ENCODE measurements around the gene HINFP. TPM values are rescaled to one million over a fixed set of nuclear protein-coding genes. Genes with fewer than 3 reads are reported as not detected.

The HINFP gene
- total RNA-seq, 1 experiment from 2014 or later, result 42.4 TPM

- no peak overlapping the region for H3K18ac ChIP-seq (ENCODE audit: insufficient read length, low read depth, low read length)
- no peaks in the 10 kb centered on the region for H4K20me1 ChIP-seq (ENCODE audit: control insufficient read depth, insufficient read depth, insufficient read length)
- H3K27ac ChIP-seq (ENCODE audit: insufficient read length, low read depth, low read length), result no peak overlapping the region
- Mint-ChIP-seq H3K4me1 (peaks cover 20 to 27% of the 10 kb centered on the region in 2 experiments), H3K9me3 (no peaks in the 10 kb centered on the region; a peak in 1 of 5 replicates), H3K4me3 (no peak overlapping the region), H3K36me3 (ENCODE audit: insufficient read depth in 1 of 3, low read depth in 3 of 3) (no peaks in the 10 kb centered on the region; a peak in 2 of 7 replicates), H3K27me3 (ENCODE audit: low read depth) (no peaks in the 10 kb centered on the region; the same call in 1 of the 2 replicates), H3K27ac (no peak overlapping the region)
- no peak overlapping the region for H3K4ac ChIP-seq (ENCODE audit: low read depth, low read length)
- no peak for TF ChIP-seq CTCF (conservative IDR thresholded peaks at IDR 0.05)
- no peak overlapping the region for H3T11ph ChIP-seq (ENCODE audit: low read length)
- H2BK5ac ChIP-seq (ENCODE audit: insufficient read length, low read length), result no peak overlapping the region
- H3K4me1 ChIP-seq (ENCODE audit: insufficient read depth, low read length), result peaks cover 2% of the 10 kb centered on the region; the same call in 1 of the 2 replicates
- H3K9ac ChIP-seq (ENCODE audit: extremely low read depth, insufficient read length, low read length), result no peak overlapping the region
- no peak overlapping the region for H2AK5ac ChIP-seq (ENCODE audit: insufficient read length, low read length)
- H3K56ac ChIP-seq (ENCODE audit: insufficient read length, low read depth, low read length), result no peak overlapping the region
- no peak overlapping the region for H3K4me2 ChIP-seq (ENCODE audit: insufficient read depth, insufficient read length, low read length)
- no peak overlapping the region for H3K23ac ChIP-seq (ENCODE audit: insufficient read length, low read depth, low read length)
- no peak overlapping the region for H4K5ac ChIP-seq (ENCODE audit: insufficient read length, low read depth, low read length)
- no peak overlapping the region for H2BK120ac ChIP-seq (ENCODE audit: low read depth, low read length, poor library complexity, severe bottlenecking)
- no CpG with 5 or more reads among the region's 3 CpGs for WGBS (ENCODE audit: extremely low coverage, insufficient read length, low lambda C conversion rate)
- H3K79me2 ChIP-seq (ENCODE audit: insufficient read depth, low read length), result peaks cover 3% of the 10 kb centered on the region; the same call in 1 of the 2 replicates
- no peak overlapping the region for H4K91ac ChIP-seq (ENCODE audit: insufficient read length, low read depth, low read length)
- H3K9me3 ChIP-seq (ENCODE audit: control insufficient read depth, low read depth, low read length), result no peaks in the 10 kb centered on the region
- no peak overlapping the region for H2AFZ ChIP-seq (ENCODE audit: low read length)
- H2BK15ac ChIP-seq (ENCODE audit: low read depth, low read length), result no peak overlapping the region
- no peak for DNase-seq
- H3K23me2 ChIP-seq (ENCODE audit: insufficient read length, low read depth, low read length, poor library complexity, severe bottlenecking), result peaks cover 7% of the 10 kb centered on the region
- no peak overlapping the region for H2BK12ac ChIP-seq (ENCODE audit: insufficient read length, low read depth, low read length)
- peaks cover 2% of the 10 kb centered on the region for H3K79me1 ChIP-seq (ENCODE audit: insufficient read depth, low read depth, low read length, poor library complexity, severe bottlenecking)
- H4K8ac ChIP-seq (replicated peaks; ENCODE audit: insufficient read length, low read depth, low read length), result no peak overlapping the region
- H3K27me3 ChIP-seq (ENCODE audit: insufficient read depth, low read length), result no peaks in the 10 kb centered on the region
- no peak overlapping the region for H2BK20ac ChIP-seq (ENCODE audit: low read depth, low read length, poor library complexity, severe bottlenecking)
- H3K14ac ChIP-seq (ENCODE audit: insufficient read depth, low read length), result no peak overlapping the region
Measured at GRCh38 chr11:119117004-119117706, 4.2 kb upstream of the HINFP start.

All from H9 (cell line).